NCI-H128 (cell line): ENCODE results near the gene TSHZ3.

ENCODE experiments used
- DNase-seq: peaks from one replicate; lab custom pipeline; 2025; ENCODE audit not compliant: unreplicated experiment; lab: John Stamatoyannopoulos, UW

Gene TSHZ3

DNA sequence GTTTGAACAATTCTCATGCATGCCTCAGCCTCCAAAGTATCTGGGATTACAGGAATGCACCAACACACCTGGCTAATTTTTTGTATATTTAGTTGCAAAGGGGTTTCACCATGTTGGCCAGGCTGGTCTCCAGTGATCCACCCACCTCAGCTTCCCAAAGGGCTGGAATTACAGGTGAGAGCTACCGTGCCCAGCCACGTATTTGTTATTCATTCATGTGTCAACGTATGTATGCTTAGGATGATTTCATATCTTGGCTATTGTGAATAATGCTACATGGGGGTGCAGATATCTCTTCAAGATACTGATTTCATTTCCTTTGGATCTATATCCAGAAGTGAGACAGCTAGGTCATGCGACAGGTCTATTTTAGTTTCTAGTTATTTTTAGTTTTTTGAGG lies 113.4 kb downstream of the TSHZ3 start:
- DNase-seq: no peak

DNA sequence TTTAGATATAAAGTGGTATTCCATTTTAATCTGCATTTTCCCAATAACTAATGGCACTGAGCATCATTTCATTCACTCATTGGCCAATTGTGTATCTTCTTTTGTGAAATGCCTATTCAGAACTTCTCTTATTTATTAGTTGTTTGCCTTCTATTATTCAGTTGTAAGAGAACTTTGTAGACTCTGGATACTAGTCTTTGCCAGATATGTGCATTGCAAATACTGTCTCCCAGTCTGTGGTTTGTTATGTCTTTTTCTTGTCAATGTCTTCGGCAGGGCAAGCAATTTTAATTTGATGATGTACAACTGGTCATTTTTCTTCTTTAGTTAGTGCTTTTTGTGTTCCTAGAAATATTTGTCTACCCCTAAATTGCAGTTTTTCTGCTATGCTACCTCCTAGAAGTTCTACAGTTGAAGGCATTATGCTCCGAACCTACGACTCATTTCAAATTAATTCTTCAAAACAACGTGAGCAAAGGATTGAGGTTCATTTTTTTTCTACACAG lies 115.9 kb downstream of the TSHZ3 start:
- no peak for DNase-seq

DNA sequence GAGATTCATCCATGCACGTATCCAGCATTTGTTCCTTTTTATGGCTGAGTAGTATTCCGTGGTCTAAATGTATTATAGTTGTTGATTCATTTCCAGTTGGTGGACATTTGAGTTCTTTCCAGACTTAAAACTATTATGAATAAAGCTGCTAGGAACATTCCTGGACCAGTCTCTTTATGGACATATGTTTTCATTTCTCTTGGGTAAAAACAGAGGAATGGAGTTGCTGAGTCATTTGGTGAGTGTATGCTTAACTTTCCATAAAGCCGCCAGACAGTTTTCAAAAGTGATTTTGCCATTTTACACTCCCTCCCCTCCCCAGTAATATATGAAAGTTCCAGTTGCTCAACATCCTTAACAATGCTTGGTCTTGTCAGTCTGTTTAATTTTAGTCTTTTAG lies 116.4 kb downstream of the TSHZ3 start:
- no peak for DNase-seq

DNA sequence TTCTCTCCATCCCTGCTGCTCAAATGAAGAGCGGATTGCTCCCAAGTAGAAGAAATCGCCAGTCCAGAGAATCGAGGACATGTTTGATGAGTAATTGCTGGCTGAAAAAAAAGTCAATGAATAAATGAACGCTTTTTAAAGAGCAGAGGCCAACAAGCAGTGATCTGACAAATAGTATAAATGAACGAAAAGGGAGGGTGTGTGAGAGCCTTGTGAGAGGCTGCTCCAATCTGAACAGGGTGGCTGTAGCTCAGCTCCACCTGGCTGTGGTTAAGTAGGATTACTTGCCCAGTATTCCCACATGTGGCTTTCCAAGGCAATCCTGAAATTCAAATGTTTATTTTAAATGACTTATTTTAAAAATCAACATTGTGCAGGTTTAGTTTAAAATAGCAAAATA lies 117.1 kb downstream of the TSHZ3 start:
- no peak for DNase-seq

DNA sequence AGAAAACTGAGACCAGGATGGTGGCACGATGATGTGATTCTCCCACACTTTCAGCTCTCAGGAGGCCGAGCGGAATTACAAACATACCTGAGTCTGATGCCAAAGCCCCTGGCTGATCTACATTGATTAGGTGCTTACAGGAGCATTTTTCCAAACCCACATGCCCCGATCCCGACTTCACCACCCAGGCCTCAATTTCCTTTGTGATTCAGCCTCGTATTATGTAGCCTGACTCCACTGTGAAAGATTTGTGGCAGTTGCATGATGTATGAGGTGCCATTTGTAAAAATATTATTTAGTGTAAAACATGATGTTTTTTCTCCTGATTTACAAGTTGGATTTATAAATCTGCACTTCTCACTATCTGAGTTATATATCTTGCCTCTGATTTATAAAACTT lies 118.0 kb downstream of the TSHZ3 start:
- no peak for DNase-seq

DNA sequence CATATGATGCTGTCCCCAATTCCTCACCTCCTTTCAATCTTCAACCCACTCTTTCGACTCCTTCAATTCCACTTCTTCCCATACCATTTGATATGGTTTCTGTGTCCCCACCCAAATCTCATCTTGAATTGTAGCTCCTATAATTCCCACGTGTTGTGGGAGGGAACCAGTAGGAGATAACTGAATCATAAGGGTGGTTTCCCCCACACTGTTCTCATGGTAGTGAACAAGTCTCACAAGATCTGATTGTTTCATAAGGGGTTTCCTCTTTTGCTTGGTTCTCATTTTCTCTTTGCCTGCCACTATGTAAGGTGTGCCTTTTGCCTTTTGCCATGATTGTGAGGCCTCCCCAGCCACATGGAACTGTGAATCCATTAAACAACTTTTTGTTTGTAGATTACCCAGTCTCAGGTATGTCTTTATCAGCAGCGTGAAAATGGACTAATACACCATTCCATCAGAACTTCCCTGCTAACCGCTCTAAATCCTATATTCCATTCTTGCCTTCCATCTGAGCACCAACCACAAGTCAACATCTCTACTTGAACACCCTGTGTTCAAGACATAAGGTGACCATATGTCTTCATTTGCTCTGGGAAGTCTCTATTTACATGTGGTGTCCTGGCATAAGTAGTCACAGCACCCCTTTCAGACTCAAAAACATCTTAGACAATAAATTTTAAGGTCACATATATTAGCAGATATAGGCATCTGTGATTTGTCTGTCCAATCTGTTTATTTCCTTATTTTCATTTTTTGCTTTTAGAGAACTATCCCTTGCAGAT lies 122.9 kb downstream of the TSHZ3 start:
- DNase-seq: no peak
